ENCODE measurements around the gene PGAM2. TPM values are rescaled to one million over a fixed set of nuclear protein-coding genes. Genes with fewer than 3 reads are reported as not detected.
A peak's percentile ranks its signal among the peaks of the same experiment; 100 is the strongest.
"Not testable (repeated sequence)": the region's sequence is repeated elsewhere in the genome, so short reads cannot be mapped to it uniquely, and the experiment has no call there.

The PGAM2 gene
- total RNA-seq, 1 experiment from 2014 or later = not detected

GRCh38 chr7:44033971-44034844 lies 31.2 kb downstream of the PGAM2 start:
- DNase-seq (ENCODE audit: low read depth) = not testable (repeated sequence)

- not testable (repeated sequence) for DNase-seq (ENCODE audit: low read depth)
Measured at GRCh38 chr7:44032031-44032430, 33.3 kb downstream of the PGAM2 start.

- DNase-seq (ENCODE audit: low read depth) = not testable (repeated sequence)
Measured at GRCh38 chr7:44031319-44031718, 34.0 kb downstream of the PGAM2 start.

GRCh38 chr7:44030029-44030428 lies 35.3 kb downstream of the PGAM2 start:
- not testable (repeated sequence) for DNase-seq (ENCODE audit: low read depth)

- not testable (repeated sequence) for DNase-seq (ENCODE audit: low read depth)
Measured at GRCh38 chr7:44029433-44029832, 35.9 kb downstream of the PGAM2 start.

- not testable (repeated sequence) for DNase-seq (ENCODE audit: low read depth)
Measured at GRCh38 chr7:44022796-44023467, 42.4 kb downstream of the PGAM2 start.

- DNase-seq (ENCODE audit: low read depth) = not testable (repeated sequence)
Measured at GRCh38 chr7:44022069-44022468, 43.3 kb downstream of the PGAM2 start.

GRCh38 chr7:44019825-44020224 lies 45.5 kb downstream of the PGAM2 start:
- DNase-seq (ENCODE audit: low read depth) = not testable (repeated sequence)

GRCh38 chr7:44018857-44019807 lies 46.2 kb downstream of the PGAM2 start:
- peak; percentile 95 for DNase-seq (ENCODE audit: low read depth)

GRCh38 chr7:44015090-44015489 lies 50.3 kb downstream of the PGAM2 start:
- not testable (repeated sequence) for DNase-seq (ENCODE audit: low read depth)

Other genes with a start within 250 kb of the PGAM2 start
- 154 and 174 TPM in 2 replicates for gene MRPS24, start 196.1 kb downstream of the PGAM2 start, total RNA-seq (2014; rRNA removed; shearing (Covaris generic))
- 18.7 and 20.6 TPM in 2 replicates for gene URGCP, start 159.0 kb downstream of the PGAM2 start, total RNA-seq (2014; rRNA removed; shearing (Covaris generic))
- gene UBE2D4, start 139.1 kb downstream of the PGAM2 start, total RNA-seq (2014; rRNA removed; shearing (Covaris generic)) = 16.9 and 18.4 TPM in 2 replicates
- not detected in 2 replicates for gene SPDYE1, start 67.7 kb downstream of the PGAM2 start, total RNA-seq (2014; rRNA removed; shearing (Covaris generic))
- 154 and 156 TPM in 2 replicates for gene DBNL, start 20.9 kb downstream of the PGAM2 start, total RNA-seq (2014; rRNA removed; shearing (Covaris generic))
- gene POLM, start 17.0 kb upstream of the PGAM2 start, total RNA-seq (2014; rRNA removed; shearing (Covaris generic)) = 12.8 and 17.4 TPM in 2 replicates
- not detected in 2 replicates for gene AEBP1, start 38.8 kb upstream of the PGAM2 start, total RNA-seq (2014; rRNA removed; shearing (Covaris generic))
- 163 and 192 TPM in 2 replicates for gene POLD2, start 58.0 kb upstream of the PGAM2 start, total RNA-seq (2014; rRNA removed; shearing (Covaris generic))
- gene MYL7, start 75.8 kb upstream of the PGAM2 start, total RNA-seq (2014; rRNA removed; shearing (Covaris generic)) = not detected in 2 replicates
- not detected in 2 replicates for gene GCK, start 123.9 kb upstream of the PGAM2 start, total RNA-seq (2014; rRNA removed; shearing (Covaris generic))
- 165 and 201 TPM in 2 replicates for gene YKT6, start 135.4 kb upstream of the PGAM2 start, total RNA-seq (2014; rRNA removed; shearing (Covaris generic))